ENCODE results near the gene ABCB1.
"Not testable (repeated sequence)": the region's sequence is repeated elsewhere in the genome, so short reads cannot be mapped to it uniquely, and the experiment has no call there.

Gene ABCB1

GRCh38 chr7:87511510-87511909 lies 89.2 kb downstream of the ABCB1 start:
- DNase-seq, result no peak

DNA sequence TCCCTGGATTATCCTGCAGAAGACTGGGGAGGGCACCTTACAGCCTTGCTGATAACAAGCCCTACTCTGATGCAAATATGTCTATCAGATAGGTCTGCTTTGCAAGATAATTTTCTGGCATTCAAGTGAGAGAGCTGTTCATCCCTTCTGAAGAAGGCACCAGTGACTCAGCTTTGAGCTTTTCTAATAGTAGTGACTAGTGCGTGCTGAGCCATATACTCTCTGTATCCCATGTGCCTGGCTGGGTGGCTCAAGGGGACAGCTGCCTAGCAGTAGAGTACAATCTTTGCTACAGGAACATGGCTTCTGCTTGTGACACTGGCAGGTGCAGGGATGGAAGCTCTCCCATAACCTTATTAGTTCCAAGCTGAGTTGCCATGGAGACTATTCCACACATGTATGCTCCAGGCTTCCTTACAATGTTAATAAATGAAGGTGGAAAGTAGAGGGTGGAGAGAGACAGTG lies 90.2 kb downstream of the ABCB1 start:
- no peak for DNase-seq

DNA sequence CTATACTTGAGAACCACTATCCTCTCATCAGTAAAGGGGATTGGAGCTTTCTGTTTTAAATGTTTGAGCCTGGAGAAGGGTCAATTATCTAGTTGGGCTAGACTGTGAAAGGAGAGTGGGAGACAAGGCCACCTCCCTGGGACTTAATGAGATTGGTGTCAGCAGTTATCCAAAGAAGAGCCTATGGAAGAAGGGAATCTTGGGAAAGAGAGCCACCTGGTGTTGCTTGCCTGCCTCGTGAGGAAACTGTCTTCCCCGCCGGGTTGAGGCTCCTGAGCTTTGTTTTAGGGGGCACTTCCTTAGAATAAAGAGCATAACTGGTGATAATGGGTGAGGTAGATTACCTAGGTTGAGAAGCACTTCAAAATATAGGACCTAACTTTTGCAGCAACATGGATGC lies 93.2 kb downstream of the ABCB1 start:
- DNase-seq, result no peak

DNA sequence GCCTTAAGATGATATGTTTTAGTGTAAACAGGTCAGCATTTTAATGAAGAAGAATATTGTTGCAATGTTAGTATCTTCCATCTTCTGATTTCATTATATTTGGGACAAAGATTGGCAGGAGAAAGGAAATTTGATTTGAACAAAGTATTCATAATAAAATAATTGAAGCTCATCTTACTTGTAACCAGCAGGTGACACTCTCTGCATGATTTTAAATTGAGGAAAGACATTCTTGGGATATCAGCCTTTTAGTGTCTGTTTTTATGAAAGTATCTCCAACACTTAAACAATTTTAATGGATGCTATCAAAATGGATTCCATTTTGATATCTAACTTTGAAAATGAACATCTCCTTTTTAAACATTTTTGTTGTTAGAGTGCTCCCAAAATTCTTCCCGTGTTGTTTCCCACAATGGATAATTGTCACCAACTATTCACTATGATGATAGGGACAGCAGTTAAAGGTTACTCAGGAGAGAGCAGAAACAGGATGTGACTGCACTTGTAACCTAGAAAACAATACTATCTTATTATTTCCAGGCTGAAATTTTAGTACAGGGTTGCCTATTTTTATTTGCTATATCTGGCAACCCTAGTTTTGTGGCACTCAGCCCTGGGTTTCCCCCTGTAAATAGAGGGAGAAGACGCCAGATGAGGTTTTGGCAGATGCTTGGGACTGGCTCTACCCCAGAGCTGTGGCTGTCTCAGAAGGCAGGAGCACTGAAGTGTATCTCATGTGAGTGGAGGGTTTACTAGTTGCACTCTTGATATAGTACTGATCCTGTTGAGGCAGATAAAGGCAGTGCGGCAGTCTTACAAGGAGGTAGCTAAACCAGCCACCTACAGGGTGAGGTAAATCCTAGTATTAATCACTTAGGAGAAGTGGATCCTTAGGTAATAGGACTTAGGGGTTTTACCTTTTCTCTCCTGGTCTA lies 94.2 kb downstream of the ABCB1 start:
- no peak for DNase-seq

GRCh38 chr7:87505557-87506245 lies 95.0 kb downstream of the ABCB1 start:
- DNase-seq, result no peak

DNA sequence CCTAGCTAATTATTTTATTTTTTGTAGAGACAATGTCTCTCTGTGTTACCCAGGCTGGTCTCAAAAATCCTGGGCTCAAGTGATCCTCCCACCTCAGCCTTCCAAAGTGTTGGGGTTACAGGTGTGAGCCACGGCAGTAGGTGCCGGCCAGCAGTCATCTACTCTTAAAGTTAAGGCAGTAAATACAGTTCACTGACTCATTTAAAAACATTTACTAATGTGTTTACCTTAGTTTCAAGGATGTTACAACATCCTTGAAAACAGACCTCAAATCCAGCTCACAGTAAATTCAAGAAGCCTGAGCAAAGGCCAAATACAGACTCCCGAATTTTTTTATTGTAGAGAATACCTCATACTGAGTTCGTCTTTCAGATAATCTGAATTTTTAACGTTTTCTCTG lies 95.6 kb downstream of the ABCB1 start:
- DNase-seq, result no peak

DNA sequence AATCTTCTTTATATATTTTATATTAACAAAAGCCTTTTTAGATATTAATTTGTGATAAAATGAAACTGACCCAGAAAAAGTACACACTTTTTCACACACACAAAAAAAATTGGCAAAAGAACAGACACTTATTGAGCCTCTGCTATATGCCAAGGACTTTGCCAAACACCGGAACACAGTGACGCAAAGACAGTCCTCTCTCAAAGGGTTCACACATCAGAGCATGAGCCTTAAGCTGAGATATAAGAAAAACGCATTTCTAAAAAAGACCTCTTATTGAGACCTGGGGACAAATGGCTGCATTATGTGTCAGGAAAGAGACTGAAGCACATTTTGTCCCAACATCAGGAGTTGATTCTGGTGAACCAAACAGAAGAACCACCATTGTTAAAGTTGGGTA lies 101.2 kb downstream of the ABCB1 start:
- DNase-seq, result no peak

- no peak for DNase-seq
These were observed 101.8 kb downstream of the ABCB1 start for GRCh38 chr7:87498893-87499292.

DNA sequence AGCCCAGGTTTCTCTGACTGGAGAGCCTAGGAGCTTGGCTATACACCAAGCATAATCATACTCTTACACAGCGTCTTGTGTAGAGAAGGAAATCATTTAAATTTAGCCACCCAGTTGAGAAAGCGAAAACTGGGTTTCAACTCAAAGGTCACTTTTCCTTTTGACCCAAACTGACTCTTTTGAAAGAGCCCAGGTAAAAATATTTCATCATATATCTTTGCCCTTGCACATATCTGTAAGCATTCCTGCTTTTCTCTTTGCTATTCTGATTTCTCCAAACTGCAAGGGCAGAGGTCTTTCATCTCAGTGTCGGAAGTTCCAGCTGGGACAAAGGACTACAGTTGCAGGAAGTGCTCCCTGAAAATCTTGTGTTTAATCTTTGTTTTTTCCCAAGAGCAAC lies 103.2 kb downstream of the ABCB1 start:
- no peak for DNase-seq

GRCh38 chr7:87495366-87495765 lies 105.3 kb downstream of the ABCB1 start:
- DNase-seq, result no peak

DNA sequence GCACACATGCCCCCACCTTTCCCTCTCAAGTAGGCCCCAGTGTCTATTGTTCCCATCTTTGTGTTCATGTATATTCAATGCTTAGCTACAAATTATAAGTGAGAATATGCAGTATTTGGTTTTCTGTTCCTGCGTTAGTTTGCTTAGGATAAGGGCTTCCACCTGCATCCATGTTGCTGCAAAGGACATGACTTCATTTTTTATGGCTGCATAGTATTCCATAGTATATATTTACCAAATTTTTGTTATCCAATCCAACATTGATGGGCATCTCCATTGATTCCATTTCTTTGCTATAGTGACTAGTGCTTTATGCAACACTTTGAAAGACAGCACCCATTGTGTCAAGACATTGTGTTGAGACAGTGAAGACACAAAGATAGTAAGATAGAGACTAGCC lies 106.2 kb downstream of the ABCB1 start:
- no peak for DNase-seq

DNA sequence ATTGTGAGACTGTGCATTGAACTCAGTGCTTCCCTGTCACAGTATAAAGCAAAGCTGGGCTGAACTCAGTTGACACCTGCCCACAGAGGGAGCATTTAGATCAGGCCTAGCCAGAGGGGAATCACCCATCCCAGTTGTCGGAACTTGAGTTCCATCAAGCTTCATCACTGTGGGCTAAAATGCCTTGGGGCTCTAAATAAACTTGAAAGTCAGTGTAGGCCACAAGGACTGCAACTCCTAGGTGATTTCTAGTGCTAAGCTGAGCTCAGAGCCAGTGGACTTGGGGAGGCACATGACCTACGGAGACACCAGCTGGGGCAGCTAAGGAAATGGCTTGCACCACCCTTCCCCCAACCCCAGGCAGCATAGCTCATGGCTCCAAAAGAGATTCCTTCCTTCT lies 117.6 kb downstream of the ABCB1 start:
- DNase-seq, result no peak

DNA sequence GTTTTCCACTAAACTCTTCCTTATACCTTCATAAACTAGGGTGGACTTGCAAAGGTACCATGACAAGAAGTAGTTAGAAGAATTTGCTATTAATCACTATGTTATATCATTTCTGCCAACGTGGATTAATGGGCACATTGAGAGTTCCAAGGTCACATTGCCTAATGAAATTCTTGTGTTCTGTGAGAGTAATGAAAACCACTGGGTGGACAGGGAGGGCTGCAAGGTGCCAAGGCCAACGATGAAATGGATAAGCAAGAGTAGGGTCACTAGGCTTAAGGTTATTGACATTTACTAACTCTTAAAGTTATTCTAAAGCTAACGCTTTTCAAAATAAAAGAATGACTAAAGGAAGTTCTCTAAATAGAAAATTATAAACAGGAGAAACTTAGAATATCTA lies 118.6 kb downstream of the ABCB1 start:
- DNase-seq, result no peak

GRCh38 chr7:87480386-87480785 lies 120.3 kb downstream of the ABCB1 start:
- no peak for DNase-seq

- no peak for DNase-seq
These were observed 120.7 kb downstream of the ABCB1 start for GRCh38 chr7:87479951-87480350.

- no peak for DNase-seq
These were observed 124.5 kb downstream of the ABCB1 start for GRCh38 chr7:87476179-87476557.

DNA sequence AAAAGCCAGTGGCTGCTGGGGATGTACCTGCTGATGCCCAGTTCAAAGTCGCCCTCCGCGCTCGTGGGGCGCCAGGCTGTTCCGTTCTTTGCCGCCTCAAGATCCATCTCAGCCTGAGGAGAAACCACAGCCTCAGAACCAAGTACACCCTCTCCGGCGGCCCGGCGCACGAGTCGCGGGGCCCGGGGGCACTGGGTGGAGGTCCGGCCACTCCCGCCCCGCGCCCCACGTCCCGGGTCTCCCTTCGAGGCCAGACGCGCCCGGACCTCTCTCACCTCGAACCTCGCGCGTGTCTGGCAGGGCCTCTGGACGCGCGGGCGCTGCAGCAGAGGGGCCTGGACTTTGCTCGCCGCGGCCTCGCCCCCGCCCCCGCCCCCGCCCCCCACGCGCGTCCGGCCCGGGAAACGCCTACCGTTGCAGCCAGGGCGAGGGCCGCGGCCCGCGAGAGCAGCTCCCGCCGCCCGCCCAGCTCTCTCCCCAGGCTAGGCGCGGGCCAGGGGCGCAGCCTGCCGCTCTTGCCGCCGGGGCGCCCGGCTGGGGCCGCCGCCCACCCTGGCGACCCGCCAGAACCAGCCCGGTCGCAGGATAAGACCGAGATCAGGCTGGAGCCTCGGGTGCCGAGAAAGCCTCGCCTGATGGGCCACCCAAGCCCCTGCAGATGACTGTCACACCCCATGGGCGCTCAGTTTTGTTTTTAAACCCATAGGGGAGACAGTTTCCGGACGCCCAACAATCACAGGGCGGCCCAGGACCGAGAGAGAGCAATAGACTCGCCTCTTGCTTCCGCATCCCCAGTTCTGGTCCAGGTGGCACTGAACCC lies 125.1 kb downstream of the ABCB1 start, which contains the start of gene ABCB4:
Gene ABCB4, minus strand, starts transcription at position 322 of the 820 bp plus-strand sequence. Its CDS starts 215 bp downstream, at position 107.
- no peak for DNase-seq

GRCh38 chr7:87474533-87475358 lies 125.9 kb downstream of the ABCB1 start:
- DNase-seq, result no peak

DNA sequence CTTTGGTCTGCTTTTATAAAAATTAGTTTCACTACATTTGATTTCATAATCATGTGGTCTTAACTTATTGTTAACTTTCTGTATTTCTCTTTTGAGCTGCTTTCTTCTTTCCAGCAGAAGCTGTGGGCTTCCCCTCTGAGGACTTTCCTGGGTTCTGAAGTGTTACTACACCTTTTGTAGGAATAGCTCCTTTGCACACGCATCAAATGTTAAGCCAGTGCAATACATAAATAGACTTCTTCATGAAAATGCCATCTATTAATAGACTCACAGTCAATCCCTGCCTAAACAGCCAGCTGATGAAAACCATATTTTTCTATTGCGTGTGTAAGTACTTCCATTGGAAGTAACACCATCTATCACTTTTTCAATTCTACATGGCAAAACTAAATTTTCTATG lies 126.7 kb downstream of the ABCB1 start:
- DNase-seq, result no peak

- no peak for DNase-seq
These were observed 127.5 kb downstream of the ABCB1 start for GRCh38 chr7:87473192-87473591.

DNA sequence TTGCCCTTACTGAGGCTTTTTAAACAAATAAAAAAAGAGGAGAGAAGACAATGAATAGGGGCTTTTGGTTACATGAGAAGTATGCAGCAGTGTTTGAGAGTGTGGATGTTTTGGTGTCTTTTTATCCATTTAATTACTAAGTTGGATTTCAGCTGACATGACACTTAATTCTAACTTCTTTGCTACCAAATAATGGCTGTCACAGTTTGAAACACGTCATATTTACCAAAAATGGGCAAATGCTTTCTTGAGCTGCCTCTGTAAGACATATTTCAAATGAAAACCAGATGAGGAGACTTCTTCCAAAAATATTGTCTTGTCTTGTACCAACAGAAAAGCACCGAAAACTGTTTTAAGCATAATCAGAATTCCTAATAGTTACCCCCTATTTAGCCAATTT lies 129.2 kb downstream of the ABCB1 start:
- no peak for DNase-seq

DNA sequence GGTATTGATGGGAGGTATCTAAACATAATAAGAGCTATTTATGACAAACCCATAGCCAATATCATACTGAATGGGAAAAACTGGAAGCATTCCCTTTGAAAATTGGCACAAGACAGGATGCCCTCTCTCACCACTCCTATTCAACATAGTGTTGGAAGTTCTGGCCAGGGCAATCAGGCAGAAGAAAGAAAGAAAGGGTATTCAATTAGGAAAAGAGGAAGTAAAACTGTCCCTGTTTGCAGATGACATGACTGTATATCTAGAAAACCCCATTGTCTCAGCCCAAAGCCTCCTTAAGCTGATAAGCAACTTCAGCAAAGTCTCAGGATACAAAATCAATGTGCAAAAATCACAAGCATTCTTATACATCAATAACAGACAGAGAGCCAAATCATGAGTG lies 131.5 kb downstream of the ABCB1 start:
- DNase-seq, result not testable (repeated sequence)

Measured in NCI-H446 (cell line).